ENCODE data around the gene FLAD1.

FLAD1 gene

GRCh38 chr1:154941333-154942013 lies 41.7 kb upstream of the FLAD1 start:
- no peak for TF ChIP-seq CTCF (IDR thresholded peaks at IDR 0.05; ENCODE audit: low read depth, low read length)
- no peak for TF ChIP-seq MAX (IDR thresholded peaks at IDR 0.05; ENCODE audit: low read depth, low read length)
- TF ChIP-seq POLR2A (IDR thresholded peaks at IDR 0.05; ENCODE audit: extremely low read depth, insufficient read length): no peak
- no peak for TF ChIP-seq MYC (IDR thresholded peaks at IDR 0.05; ENCODE audit: low read depth, low read length)
- DNase-seq (ENCODE audit: low read depth): no peak
- no peak overlapping the region for H3K4me3 ChIP-seq (ENCODE audit: low read depth, low read length)

- no peak for TF ChIP-seq POLR2A (IDR thresholded peaks at IDR 0.05; ENCODE audit: extremely low read depth, insufficient read length)
- TF ChIP-seq CTCF (IDR thresholded peaks at IDR 0.05; ENCODE audit: low read depth, low read length): peak; percentile 85
- TF ChIP-seq MYC (IDR thresholded peaks at IDR 0.05; ENCODE audit: low read depth, low read length): no peak
- H3K4me3 ChIP-seq (ENCODE audit: low read depth, low read length): no peak overlapping the region
- peak; percentile 84 for DNase-seq (ENCODE audit: low read depth)
Measured at GRCh38 chr1:154943649-154944400, 39.3 kb upstream of the FLAD1 start.

GRCh38 chr1:154944401-154945159 lies 38.6 kb upstream of the FLAD1 start:
- no peak for TF ChIP-seq MAX (IDR thresholded peaks at IDR 0.05; ENCODE audit: low read depth, low read length)
- TF ChIP-seq POLR2A (IDR thresholded peaks at IDR 0.05; ENCODE audit: extremely low read depth, insufficient read length): no peak
- no peak for TF ChIP-seq CTCF (IDR thresholded peaks at IDR 0.05; ENCODE audit: low read depth, low read length)
- no peak for TF ChIP-seq MYC (IDR thresholded peaks at IDR 0.05; ENCODE audit: low read depth, low read length)
- no peak overlapping the region for H3K4me3 ChIP-seq (ENCODE audit: low read depth, low read length)
- no peak for DNase-seq (ENCODE audit: low read depth)

- no peak for DNase-seq (ENCODE audit: low read depth)
- H3K4me3 ChIP-seq (ENCODE audit: low read depth, low read length): no peak overlapping the region
- TF ChIP-seq MYC (IDR thresholded peaks at IDR 0.05; ENCODE audit: low read depth, low read length) (no peak), CTCF (IDR thresholded peaks at IDR 0.05; ENCODE audit: low read depth, low read length) (no peak), MAX (IDR thresholded peaks at IDR 0.05; ENCODE audit: low read depth, low read length) (no peak), POLR2A (IDR thresholded peaks at IDR 0.05; ENCODE audit: extremely low read depth, insufficient read length) (no peak)
Measured at GRCh38 chr1:154945160-154945961, 37.8 kb upstream of the FLAD1 start.

GRCh38 chr1:154945962-154946850 lies 36.9 kb upstream of the FLAD1 start:
- TF ChIP-seq POLR2A (IDR thresholded peaks at IDR 0.05; ENCODE audit: extremely low read depth, insufficient read length): no peak
- TF ChIP-seq MYC (IDR thresholded peaks at IDR 0.05; ENCODE audit: low read depth, low read length): no peak
- TF ChIP-seq MAX (IDR thresholded peaks at IDR 0.05; ENCODE audit: low read depth, low read length): no peak
- no peak for TF ChIP-seq CTCF (IDR thresholded peaks at IDR 0.05; ENCODE audit: low read depth, low read length)
- H3K4me3 ChIP-seq (ENCODE audit: low read depth, low read length): no peak overlapping the region
- no peak for DNase-seq (ENCODE audit: low read depth)
